Spleen (tissue), 7 donors: ENCODE measurements around the gene SLC29A1.

Source experiments
- POLR2A ChIP-seq, 3 donors: fragments of 450-650 bp; IDR thresholded peaks; one replicate each; pipeline ENCODE4 v1.5.1; 2017; ENCODE audit warnings: antibody characterized with exemption in 3 of 3, mild to moderate bottlenecking in 1 of 3
- POLR2AphosphoS5 ChIP-seq, 3 donors: sonication (generic); formaldehyde crosslinking; IDR thresholded peaks; one replicate each; pipeline ENCODE4 v1.5.1; 2017; ENCODE audit warnings: antibody characterized with exemption in 3 of 3
- TF ChIP-seq, protein P1 (sequence below), 11 experiments: fragments of 200-600 bp in 7 of 11; fragments of 450-650 bp in 4 of 11; sonication (generic) in 4 of 11; IDR thresholded peaks in 8 of 11; conservative IDR thresholded peaks in 3 of 11; 1 replicate in 7 of 11; 2 replicates in 4 of 11; pipeline versions ENCODE4 v1.4.0 to v1.8.0; 2016 to 2021; ENCODE audit warnings: antibody characterized with exemption in 11 of 11, inconsistent platforms in 4 of 11, mild to moderate bottlenecking in 1 of 11
- donor health status: DM: no; HTN: no; CAD: no; lungs with moderate emphysema.
- donor health status: DM: no; HTN: no; CAD: no.
- donor health status: DM: no; HTN: no; CAD: no.

DNA sequence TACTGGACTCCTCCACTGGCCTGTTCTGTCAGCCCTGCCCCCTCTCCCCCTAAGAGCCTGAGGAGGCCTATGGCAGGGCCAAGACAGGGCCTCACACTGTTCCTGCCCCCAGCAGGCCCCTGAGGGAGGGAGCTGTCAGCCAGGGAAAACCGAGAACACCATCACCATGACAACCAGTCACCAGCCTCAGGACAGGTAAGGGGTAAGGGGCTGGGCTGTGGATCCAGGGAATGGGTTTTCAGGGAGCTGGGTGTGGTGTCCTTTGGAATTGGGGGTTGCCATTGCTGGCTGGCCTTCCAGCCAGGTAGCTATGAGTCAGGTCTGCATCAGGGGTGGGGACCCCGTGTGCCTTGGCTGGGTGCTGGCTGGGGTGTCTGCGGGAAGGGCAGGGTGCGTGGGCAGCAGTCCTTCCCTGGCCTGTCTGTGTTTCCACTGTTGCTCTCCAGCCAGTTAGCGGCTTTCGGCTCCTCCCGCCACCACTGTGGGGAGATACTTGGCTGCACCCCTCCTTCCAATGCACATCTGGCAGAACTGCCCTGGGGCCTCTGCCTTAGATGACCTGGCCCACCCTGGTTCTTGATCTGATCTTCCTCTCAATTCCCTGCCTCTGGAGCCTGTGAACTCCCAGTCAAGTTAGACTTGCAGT is 3.9 kb downstream of the SLC29A1 start:
- TF ChIP-seq, protein P1, sequence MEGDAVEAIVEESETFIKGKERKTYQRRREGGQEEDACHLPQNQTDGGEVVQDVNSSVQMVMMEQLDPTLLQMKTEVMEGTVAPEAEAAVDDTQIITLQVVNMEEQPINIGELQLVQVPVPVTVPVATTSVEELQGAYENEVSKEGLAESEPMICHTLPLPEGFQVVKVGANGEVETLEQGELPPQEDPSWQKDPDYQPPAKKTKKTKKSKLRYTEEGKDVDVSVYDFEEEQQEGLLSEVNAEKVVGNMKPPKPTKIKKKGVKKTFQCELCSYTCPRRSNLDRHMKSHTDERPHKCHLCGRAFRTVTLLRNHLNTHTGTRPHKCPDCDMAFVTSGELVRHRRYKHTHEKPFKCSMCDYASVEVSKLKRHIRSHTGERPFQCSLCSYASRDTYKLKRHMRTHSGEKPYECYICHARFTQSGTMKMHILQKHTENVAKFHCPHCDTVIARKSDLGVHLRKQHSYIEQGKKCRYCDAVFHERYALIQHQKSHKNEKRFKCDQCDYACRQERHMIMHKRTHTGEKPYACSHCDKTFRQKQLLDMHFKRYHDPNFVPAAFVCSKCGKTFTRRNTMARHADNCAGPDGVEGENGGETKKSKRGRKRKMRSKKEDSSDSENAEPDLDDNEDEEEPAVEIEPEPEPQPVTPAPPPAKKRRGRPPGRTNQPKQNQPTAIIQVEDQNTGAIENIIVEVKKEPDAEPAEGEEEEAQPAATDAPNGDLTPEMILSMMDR (IDR thresholded peaks at IDR 0.05 in 8 of 11, conservative IDR thresholded peaks at IDR 0.05 in 3 of 11): no peak
- no peak for TF ChIP-seq POLR2AphosphoS5 (IDR thresholded peaks at IDR 0.05)
- TF ChIP-seq POLR2A (IDR thresholded peaks at IDR 0.05): no peak
